Skeletal muscle tissue (tissue), 4 donors: Measurements from ENCODE around the gene KDM1B. TPM values are rescaled to one million over a fixed set of nuclear protein-coding genes. Genes with fewer than 3 reads are reported as not detected.
"Not testable (repeated sequence)": the region's sequence is repeated elsewhere in the genome, so short reads cannot be mapped to it uniquely, and the experiment has no call there.

Experiments used
- H3K27ac ChIP-seq: one replicate; pipeline ENCODE4 v1.7.0; 2013; ENCODE audit warnings: mild to moderate bottlenecking, low read depth, low read length, inconsistent platforms
- H3K27me3 ChIP-seq, 3 donors: one replicate each; pipeline ENCODE4 v1.7.0; 2013; ENCODE audit warnings: low read length in 3 of 3; ENCODE audit not compliant: control insufficient read depth in 3 of 3, insufficient read depth in 3 of 3
- H3K36me3 ChIP-seq, 3 donors: one replicate each; pipeline ENCODE4 v1.7.0; 2013; ENCODE audit warnings: low read length in 3 of 3; ENCODE audit not compliant: control insufficient read depth in 3 of 3, insufficient read depth in 3 of 3
- H3K4me1 ChIP-seq, 3 donors: one replicate each; pipeline ENCODE4 v1.7.0; 2013; ENCODE audit warnings: low read length in 3 of 3, mild to moderate bottlenecking in 3 of 3; ENCODE audit not compliant: control insufficient read depth in 3 of 3, insufficient read depth in 3 of 3
- H3K4me3 ChIP-seq, 3 donors: one replicate each; pipeline ENCODE4 v1.7.0; 2013; ENCODE audit warnings: low read length in 3 of 3
- H3K9ac ChIP-seq, 3 donors: one replicate each; pipeline ENCODE4 v1.7.0; 2013; ENCODE audit warnings: low read length in 3 of 3, mild to moderate bottlenecking in 3 of 3, moderate library complexity in 2 of 3, low read depth in 1 of 3
- H3K9me3 ChIP-seq, 3 donors: one replicate each; pipeline ENCODE4 v1.7.0; 2013; ENCODE audit warnings: low read length in 3 of 3; ENCODE audit not compliant: control insufficient read depth in 3 of 3
- total RNA-seq: library from RNA; depleted of rRNA; stranded (reverse); fragments of >200 nt; gene quantifications from one replicate; pipeline ENCODE4 v1.2.3, GENCODE V29; 2014
- donor health status: Osteomylitis.

Gene KDM1B
- total RNA-seq, 1 donor from 2014 or later, result 16.2 TPM

- H3K4me3 ChIP-seq, H3K27ac ChIP-seq, H3K27me3 ChIP-seq, H3K9ac ChIP-seq, H3K9me3 ChIP-seq, H3K4me1 ChIP-seq: not testable (repeated sequence)
- H3K36me3 ChIP-seq, result peaks cover 9 to 28% (median 21%) of the 10 kb centered on the region in 3 donors
These were observed 78.5 kb downstream of the KDM1B start for GRCh38 chr6:18233770-18234169.

GRCh38 chr6:18234564-18234963, 79.3 kb downstream of the KDM1B start:
- Histone ChIP-seq H3K9ac (no peak overlapping the region), H3K27me3 (no peaks in the 10 kb centered on the region), H3K27ac (no peak overlapping the region), H3K36me3 (peaks cover 8 to 26% (median 22%) of the 10 kb centered on the region in 3 donors), H3K4me3 (no peak overlapping the region), H3K4me1 (no peaks in the 10 kb centered on the region), H3K9me3 (no peaks in the 10 kb centered on the region)

- H3K36me3 ChIP-seq, result peaks cover 8 to 26% (median 22%) of the 10 kb centered on the region in 3 donors
- H3K4me1 ChIP-seq, result no peaks in the 10 kb centered on the region
- H3K27me3 ChIP-seq, result no peaks in the 10 kb centered on the region
- no peak overlapping the region for H3K9ac ChIP-seq
- H3K9me3 ChIP-seq, result no peaks in the 10 kb centered on the region
- no peak overlapping the region for H3K27ac ChIP-seq
- no peak overlapping the region for H3K4me3 ChIP-seq
These were observed 80.3 kb downstream of the KDM1B start for GRCh38 chr6:18235524-18235923.

- Histone ChIP-seq H3K27ac (no peak overlapping the region), H3K4me1 (no peaks in the 10 kb centered on the region), H3K27me3 (no peaks in the 10 kb centered on the region), H3K9me3 (no peaks in the 10 kb centered on the region), H3K36me3 (peaks cover 8 to 27% (median 22%) of the 10 kb centered on the region in 3 donors), H3K9ac (no peak overlapping the region), H3K4me3 (no peak overlapping the region)
These were observed 81.9 kb downstream of the KDM1B start for GRCh38 chr6:18237167-18237566.

- H3K9me3 ChIP-seq, result no peaks in the 10 kb centered on the region
- no peak overlapping the region for H3K4me3 ChIP-seq
- H3K27me3 ChIP-seq, result no peaks in the 10 kb centered on the region
- H3K4me1 ChIP-seq, result no peaks in the 10 kb centered on the region
- H3K36me3 ChIP-seq, result peaks cover 4 to 33% (median 32%) of the 10 kb centered on the region in 3 donors
- H3K27ac ChIP-seq, result no peak overlapping the region
- no peak overlapping the region for H3K9ac ChIP-seq
These were observed 85.0 kb downstream of the KDM1B start for GRCh38 chr6:18240230-18240629.

GRCh38 chr6:18241208-18242038, 86.2 kb downstream of the KDM1B start:
- no peaks in the 10 kb centered on the region for H3K4me1 ChIP-seq
- no peak overlapping the region for H3K27ac ChIP-seq
- peaks cover 7 to 32% (median 31%) of the 10 kb centered on the region in 3 donors for H3K36me3 ChIP-seq
- no peaks in the 10 kb centered on the region for H3K9me3 ChIP-seq
- no peak overlapping the region for H3K9ac ChIP-seq
- H3K4me3 ChIP-seq, result no peak overlapping the region
- H3K27me3 ChIP-seq, result no peaks in the 10 kb centered on the region

GRCh38 chr6:18242062-18242851, 87.0 kb downstream of the KDM1B start:
- no peaks in the 10 kb centered on the region for H3K27me3 ChIP-seq
- H3K9ac ChIP-seq, result no peak overlapping the region
- no peaks in the 10 kb centered on the region for H3K4me1 ChIP-seq
- H3K4me3 ChIP-seq, result no peak overlapping the region
- H3K27ac ChIP-seq, result no peak overlapping the region
- H3K36me3 ChIP-seq, result peaks cover 3 to 26% (median 23%) of the 10 kb centered on the region in 3 donors
- H3K9me3 ChIP-seq, result no peaks in the 10 kb centered on the region

- Histone ChIP-seq H3K9ac (no peak overlapping the region), H3K4me1 (no peaks in the 10 kb centered on the region), H3K4me3 (no peak overlapping the region), H3K27me3 (no peaks in the 10 kb centered on the region), H3K36me3 (peaks cover 3 to 26% (median 26%) of the 10 kb centered on the region in 3 donors), H3K9me3 (no peaks in the 10 kb centered on the region), H3K27ac (no peak overlapping the region)
These were observed 88.2 kb downstream of the KDM1B start for GRCh38 chr6:18243302-18243893.

- Histone ChIP-seq H3K4me1 (no peaks in the 10 kb centered on the region), H3K27me3 (no peaks in the 10 kb centered on the region), H3K27ac (no peak overlapping the region), H3K9ac (no peak overlapping the region), H3K9me3 (no peaks in the 10 kb centered on the region), H3K36me3 (peaks cover 5 to 27% (median 25%) of the 10 kb centered on the region in 3 donors), H3K4me3 (no peak overlapping the region)
These were observed 89.0 kb downstream of the KDM1B start for GRCh38 chr6:18244251-18244650.

- Histone ChIP-seq H3K27me3 (no peaks in the 10 kb centered on the region), H3K9ac (no peak overlapping the region), H3K4me3 (no peak overlapping the region), H3K9me3 (no peaks in the 10 kb centered on the region), H3K4me1 (no peaks in the 10 kb centered on the region), H3K36me3 (peaks cover 5 to 31% (median 25%) of the 10 kb centered on the region in 3 donors), H3K27ac (no peak overlapping the region)
These were observed 89.9 kb downstream of the KDM1B start for GRCh38 chr6:18245079-18245478.
